Panc1 (cell line): ENCODE measurements around the gene RAB3IL1.

Source experiments
- CTCF ChIP-seq: fragments of 450-650 bp; IDR thresholded peaks from 2 replicates; pipeline ENCODE4 v1.5.1; 2017; ENCODE audit warnings: mild to moderate bottlenecking
- POLR2AphosphoS5 ChIP-seq: IDR thresholded peaks from 2 replicates; pipeline ENCODE4 v1.6.1; 2012; ENCODE audit warnings: mild to moderate bottlenecking, low read depth, low read length, moderate library complexity
- REST ChIP-seq, 2 experiments: IDR thresholded peaks; 2 replicates each; pipeline ENCODE4 v1.6.1; 2011 to 2012; ENCODE audit warnings: low read depth in 2 of 2, control low read depth in 1 of 2, low read length in 1 of 2, mild to moderate bottlenecking in 1 of 2, moderate library complexity in 1 of 2; ENCODE audit not compliant: insufficient read depth in 1 of 2
- SIN3A ChIP-seq: IDR thresholded peaks from 2 replicates; pipeline ENCODE4 v1.6.1; 2012; ENCODE audit warnings: low read depth, mild to moderate bottlenecking, low read length, moderate library complexity, borderline replicate concordance; ENCODE audit not compliant: insufficient read depth
- TCF7L2 ChIP-seq: IDR thresholded peaks from 2 replicates; pipeline ENCODE4 v1.6.1; 2011; ENCODE audit warnings: mild to moderate bottlenecking, low read depth, low read length, inconsistent platforms

GRCh38 chr11:61935861-61936260 lies 18.5 kb upstream of the RAB3IL1 start:
- TF ChIP-seq POLR2AphosphoS5 (no peak), CTCF (no peak), SIN3A (no peak), TCF7L2 (no peak), REST (IDR thresholded peaks at IDR 0.05; ENCODE audit: insufficient read depth in 1 of 2, low read depth in 2 of 2, low read length in 1 of 2) (no peak)
